GM12891 (cell line): ENCODE measurements around the gene NEU1.

ENCODE experiments used
- POLR2A ChIP-seq: IDR thresholded peaks from 2 replicates; pipeline ENCODE4 v1.6.1; 2011; ENCODE audit warnings: low read depth, low read length, control low read depth
- POLR2AphosphoS5 ChIP-seq: IDR thresholded peaks from 2 replicates; pipeline ENCODE4 v1.6.1; 2011; ENCODE audit warnings: low read depth, low read length, control low read depth
- POU2F2 ChIP-seq: IDR thresholded peaks from 2 replicates; pipeline ENCODE4 v1.6.1; 2011; ENCODE audit warnings: low read depth, mild to moderate bottlenecking, control low read depth, low read length, moderate library complexity
- SPI1 ChIP-seq: IDR thresholded peaks from 2 replicates; pipeline ENCODE4 v1.6.1; 2011; ENCODE audit warnings: low read depth, low read length, control low read depth

DNA sequence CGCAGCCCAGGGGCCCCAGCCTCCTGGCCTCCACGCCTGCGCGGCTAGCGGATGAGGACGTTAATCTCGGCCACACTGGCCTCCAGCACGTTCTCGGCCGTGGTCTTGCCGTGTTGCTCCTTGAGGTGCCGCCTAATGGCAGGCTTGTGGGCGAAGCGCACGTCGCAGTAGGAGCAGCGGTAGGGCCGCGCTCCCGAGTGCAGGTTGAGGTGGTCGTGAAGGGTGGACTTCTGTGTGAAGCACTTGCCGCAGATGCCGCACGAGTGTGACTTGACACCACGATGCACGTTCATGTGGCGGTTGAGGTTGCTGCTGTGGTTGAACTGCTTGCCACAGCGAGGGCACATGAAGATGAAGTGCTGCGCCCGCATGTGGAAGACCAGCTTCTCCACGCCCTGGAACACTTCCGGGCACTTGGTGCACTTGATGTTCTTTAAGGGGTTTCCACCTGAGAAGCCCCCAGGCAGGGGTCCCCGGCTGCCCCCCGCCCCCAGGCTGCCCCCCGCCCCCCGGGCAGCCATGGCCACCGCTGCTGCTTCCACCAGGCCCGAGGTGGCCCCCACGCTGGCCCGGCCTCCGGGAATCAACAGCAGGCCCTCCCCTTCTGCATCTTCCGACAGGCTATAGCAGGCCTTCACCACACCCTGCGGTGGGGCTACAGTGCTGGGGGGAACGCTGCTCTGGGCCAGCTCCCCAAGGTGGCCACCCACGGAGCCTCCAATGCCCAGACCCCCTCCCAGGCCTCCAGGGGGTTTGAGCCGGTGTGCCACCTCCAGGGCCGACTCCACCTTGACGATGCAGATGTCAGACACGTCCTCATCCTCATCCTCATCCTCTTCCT is 37.5 kb upstream of the NEU1 start:
- TF ChIP-seq POLR2AphosphoS5 (no peak), POLR2A (no peak), POU2F2 (no peak), SPI1 (no peak)
